HFF-Myc (cell line): ENCODE results near the gene IFT80.

ENCODE experiments used
- DNase-seq: peaks from one replicate; pipeline ENCODE4 v3.0.0-alpha.2; 2011; ENCODE audit warnings: low read depth; ENCODE audit errors: extremely low read depth
- H3K4me3 ChIP-seq: replicated peaks from 2 replicates; pipeline ENCODE4 v1.5.1; 2011; ENCODE audit warnings: low read depth, mild to moderate bottlenecking, control low read depth, low read length
- TF ChIP-seq, protein P1 (sequence below): IDR thresholded peaks from 2 replicates; pipeline ENCODE4 v1.5.1; 2012; ENCODE audit warnings: mild to moderate bottlenecking, low read depth, low read length, control low read depth; ENCODE audit errors: missing control alignments

Gene IFT80

DNA sequence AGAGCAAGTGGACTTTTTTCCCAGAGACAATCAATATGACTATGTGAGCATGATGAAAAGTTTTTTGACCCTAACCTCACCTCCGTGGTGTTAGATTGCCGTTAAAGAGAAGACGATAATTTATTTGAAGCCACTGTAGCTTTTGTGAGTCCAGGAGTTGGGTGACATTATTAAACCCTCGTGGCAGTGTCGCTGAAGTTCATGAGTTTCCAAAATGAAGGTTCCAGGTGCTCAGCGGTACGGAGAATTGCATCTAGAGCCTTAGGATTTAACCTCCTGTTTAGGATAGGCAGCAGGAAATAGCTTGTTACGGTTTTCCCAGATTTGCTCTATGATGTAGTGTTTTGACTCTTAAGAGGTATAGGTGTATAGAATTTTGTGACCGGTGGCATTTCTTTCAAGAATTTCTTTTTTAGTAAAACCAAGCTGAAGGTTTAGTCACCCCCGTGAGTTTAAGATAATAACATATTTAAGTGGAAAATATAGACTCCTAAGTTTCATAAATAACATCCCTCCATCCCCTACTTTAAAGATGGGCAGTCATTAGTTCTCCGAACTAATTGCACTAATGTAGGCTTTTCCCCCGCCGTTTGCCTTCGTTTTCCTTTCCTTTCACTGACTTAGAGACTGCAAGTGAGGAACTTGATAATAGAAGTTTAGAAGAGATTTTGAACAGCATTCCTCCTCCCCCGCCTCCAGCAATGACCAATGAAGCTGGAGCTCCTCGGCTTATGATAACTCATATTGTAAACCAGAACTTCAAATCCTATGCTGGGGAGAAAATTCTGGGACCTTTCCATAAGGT is 2.5 kb upstream of the IFT80 start:
- DNase-seq, result no peak
- peak overlapping the region; percentile 94 for H3K4me3 ChIP-seq
- TF ChIP-seq, protein P1, sequence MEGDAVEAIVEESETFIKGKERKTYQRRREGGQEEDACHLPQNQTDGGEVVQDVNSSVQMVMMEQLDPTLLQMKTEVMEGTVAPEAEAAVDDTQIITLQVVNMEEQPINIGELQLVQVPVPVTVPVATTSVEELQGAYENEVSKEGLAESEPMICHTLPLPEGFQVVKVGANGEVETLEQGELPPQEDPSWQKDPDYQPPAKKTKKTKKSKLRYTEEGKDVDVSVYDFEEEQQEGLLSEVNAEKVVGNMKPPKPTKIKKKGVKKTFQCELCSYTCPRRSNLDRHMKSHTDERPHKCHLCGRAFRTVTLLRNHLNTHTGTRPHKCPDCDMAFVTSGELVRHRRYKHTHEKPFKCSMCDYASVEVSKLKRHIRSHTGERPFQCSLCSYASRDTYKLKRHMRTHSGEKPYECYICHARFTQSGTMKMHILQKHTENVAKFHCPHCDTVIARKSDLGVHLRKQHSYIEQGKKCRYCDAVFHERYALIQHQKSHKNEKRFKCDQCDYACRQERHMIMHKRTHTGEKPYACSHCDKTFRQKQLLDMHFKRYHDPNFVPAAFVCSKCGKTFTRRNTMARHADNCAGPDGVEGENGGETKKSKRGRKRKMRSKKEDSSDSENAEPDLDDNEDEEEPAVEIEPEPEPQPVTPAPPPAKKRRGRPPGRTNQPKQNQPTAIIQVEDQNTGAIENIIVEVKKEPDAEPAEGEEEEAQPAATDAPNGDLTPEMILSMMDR, result no peak

DNA sequence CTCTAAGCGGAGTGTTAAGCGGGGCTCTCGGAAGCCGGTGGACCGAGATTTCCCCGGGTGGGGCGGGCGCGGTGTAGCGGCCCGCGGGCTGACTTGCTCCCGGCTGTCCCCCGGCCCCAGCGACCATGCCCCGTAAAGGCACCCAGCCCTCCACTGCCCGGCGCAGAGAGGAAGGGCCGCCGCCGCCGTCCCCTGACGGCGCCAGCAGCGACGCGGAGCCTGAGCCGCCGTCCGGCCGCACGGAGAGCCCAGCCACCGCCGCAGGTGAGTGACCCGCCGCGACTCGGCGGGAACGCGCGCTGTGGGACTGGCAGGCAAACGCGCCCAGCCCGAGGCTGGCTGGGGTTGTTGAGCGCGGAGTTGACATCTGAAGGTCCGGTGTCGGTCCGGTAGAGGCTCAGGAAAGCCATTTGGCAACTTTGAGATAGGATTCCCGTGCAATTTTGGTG is 1.7 kb upstream of the IFT80 start:
- TF ChIP-seq, protein P1, result no peak
- DNase-seq, result no peak
- H3K4me3 ChIP-seq, result peak overlapping the region; percentile 94

DNA sequence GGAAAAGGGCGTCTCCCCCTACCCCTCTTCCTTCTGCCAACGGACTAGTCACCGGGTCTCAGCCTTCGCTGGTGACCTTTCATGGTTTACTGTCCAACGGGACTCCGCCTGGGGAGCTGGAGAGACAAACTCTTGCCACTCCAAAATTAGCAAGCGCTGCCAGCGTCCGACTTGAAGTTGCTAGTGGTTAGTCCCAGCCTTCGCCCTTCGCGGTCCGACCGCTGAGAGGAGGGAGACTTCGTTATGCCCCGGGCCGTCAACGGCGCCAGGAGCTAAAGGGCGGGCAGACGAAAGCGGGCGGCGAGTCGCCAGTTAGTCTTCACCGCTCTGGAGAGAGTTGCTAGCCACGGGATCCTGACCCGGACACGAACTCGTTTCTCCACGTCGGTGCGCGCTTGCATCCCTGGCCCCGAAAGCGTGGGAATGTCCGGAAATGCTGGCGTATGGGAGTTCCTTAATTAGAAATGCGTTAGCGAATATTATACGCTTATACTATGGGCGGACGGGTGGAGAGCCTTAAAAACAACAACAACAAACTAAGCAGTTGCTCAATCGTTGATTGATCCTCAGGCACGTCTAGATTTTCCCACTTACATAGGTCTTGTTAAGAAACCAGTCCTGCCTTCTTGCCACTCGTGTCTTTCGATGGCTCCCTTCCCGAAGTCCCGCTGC is 1.1 kb upstream of the IFT80 start:
- peak overlapping the region; percentile 94 for H3K4me3 ChIP-seq
- TF ChIP-seq, protein P1, result no peak
- DNase-seq, result no peak

DNA sequence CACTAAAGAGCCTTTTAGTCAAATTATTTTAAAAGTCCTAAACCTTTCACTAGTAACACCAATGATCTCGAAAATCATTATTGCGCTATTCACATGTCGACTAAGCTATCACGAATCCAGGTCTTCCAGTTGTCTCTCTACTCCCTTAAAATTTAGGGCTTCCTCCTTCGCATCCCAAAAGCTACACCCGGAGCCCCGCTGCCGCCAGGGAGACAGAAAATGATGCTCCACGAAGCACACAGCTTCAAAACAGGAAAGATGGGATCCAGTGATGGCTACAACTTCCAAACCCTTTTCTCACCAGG is 253 bp downstream of the IFT80 start:
- TF ChIP-seq, protein P1, result no peak
- DNase-seq, result no peak
- H3K4me3 ChIP-seq, result peak overlapping the region; percentile 94

DNA sequence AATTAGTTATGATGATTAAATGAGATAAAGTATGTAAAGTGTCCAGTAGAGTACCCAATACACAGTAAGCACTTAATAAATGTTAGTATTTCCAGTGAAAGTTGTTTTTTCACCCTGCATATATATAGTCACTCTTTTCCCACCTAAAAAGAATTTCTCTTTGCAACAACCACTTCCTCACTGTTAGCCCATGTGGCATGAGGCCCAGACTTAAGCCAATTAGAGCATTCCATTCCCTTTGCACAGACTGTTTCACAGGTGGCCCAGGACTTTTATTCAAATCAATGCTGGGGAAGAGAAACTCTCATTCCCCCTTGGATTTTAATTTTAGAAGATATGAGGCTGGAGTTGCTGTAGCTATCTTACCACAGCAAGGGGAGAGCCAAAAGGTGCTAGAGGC is 3.7 kb downstream of the IFT80 start:
- H3K4me3 ChIP-seq, result no peak overlapping the region
- DNase-seq, result no peak
- TF ChIP-seq, protein P1, result no peak

DNA sequence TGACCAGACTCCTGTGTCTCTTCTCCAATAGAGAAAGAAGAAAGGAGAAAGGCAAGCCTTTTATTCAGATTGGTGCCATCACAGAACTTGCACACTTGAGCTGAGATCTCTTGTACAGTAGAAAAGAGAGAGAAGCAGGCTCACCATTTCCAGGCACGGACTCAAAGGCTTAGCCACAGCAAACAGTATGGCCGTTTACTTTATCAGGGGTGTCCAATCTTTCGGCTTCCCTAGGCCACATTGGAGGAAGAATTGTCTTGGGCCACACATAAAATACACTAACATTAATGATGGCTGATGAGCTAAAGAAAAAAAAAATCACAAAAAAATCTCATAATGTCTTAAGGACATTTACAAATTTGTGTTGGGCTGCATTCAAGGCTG is 5.0 kb downstream of the IFT80 start:
- TF ChIP-seq, protein P1, result no peak
- H3K4me3 ChIP-seq, result no peak overlapping the region
- no peak for DNase-seq
